Measurements from ENCODE around the gene CCDC40.

Gene CCDC40

DNA sequence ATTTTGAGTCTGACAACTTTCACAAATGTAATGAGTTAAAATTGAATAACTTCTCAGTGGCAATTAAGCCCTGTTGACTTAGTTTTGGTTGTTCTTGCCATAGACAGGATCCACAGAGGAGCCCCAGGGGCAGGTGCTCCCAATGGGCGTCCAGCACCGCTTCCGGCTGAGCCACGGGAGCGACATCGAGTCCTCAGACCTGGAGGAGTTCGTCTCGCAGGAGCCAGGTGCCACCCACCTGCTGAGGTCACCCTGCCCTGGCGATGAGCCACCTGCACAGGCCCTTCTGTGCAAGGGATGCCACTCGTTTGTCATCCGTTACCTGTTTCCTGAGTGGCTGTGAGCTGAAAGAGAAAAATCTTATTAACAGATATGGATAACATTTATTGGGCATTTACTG, 10.7 kb downstream of the CCDC40 start:
- no peak for DNase-seq (ENCODE audit: low spot score)

DNA sequence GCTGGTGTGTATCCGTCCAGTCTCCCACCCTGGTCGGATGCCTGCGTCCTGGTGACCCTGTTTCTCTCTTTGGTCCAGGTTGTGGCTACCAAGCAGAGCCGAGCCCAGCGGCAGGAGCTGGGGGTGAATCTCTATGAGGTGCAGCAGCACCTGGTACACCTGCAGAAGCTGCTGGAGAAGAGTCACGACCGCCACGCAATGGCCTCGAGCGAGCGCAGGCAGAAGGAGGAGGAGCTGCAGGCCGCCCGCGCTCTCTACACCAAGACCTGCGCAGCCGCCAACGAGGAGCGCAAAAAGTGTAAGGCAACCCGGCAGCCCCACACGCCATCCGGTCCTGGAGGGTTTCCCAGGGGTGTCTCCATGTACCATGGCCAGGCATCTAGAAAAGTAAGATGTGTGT, 13.5 kb downstream of the CCDC40 start:
- no peak for DNase-seq (ENCODE audit: low spot score)

DNA sequence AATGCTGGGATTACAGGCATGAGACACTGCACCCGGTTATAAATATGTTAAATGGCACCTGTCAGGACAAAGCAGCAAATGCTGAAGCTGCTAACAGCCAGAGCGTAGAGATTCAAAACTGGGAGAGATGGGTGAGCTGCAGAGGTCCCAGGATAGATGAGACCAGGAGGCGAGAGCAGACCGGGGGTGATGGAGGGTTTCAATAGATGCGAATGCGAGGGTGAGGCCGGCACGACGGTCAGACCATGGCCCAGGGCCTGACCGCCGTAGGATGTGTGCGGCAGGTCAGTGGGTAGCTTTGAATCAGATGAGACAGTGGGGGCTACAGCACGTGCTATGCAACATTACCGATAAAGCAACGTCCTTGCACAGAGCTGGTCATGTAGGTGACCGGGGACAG, 14.3 kb downstream of the CCDC40 start:
- DNase-seq (ENCODE audit: low spot score): no peak

DNA sequence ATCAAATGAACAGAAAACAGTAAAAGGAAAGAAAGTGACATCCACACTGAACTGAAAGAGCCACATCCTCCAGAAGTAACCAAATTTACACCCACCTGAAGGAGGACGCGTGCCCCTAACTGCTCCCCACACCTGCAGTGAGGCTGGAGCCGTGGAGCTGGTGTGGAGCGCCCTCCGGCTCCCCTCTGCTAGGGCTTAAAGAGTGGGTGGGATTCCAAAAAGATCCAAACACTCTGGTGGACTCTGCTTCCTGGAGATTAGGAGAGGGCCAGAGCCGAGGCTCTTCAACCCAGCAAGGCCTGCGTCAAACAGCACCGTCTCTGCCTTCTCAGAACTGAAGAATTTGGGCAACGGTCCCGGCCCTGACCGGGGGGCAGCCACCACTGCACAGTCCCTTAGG, 15.2 kb downstream of the CCDC40 start:
- no peak for DNase-seq (ENCODE audit: low spot score)

DNA sequence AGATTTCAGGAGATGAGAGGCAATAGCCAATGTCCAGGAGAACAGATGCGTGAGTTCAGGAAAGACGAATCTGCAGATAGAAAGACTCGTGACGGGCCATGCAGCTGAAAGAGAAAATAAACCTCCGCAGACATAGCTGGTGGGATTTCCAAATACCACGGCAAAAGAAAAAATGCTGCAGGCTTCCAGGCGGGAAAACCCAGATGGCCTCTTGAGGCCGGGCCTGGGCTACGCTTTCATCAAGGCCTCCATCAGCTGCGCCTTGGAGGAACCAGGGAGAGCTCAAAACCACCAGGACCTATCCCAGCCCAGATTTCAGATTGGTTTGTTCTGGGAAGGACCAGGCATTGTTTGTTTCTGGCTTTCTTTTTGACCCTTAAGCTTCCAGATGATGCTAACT, 16.7 kb downstream of the CCDC40 start:
- no peak for DNase-seq (ENCODE audit: low spot score)

DNA sequence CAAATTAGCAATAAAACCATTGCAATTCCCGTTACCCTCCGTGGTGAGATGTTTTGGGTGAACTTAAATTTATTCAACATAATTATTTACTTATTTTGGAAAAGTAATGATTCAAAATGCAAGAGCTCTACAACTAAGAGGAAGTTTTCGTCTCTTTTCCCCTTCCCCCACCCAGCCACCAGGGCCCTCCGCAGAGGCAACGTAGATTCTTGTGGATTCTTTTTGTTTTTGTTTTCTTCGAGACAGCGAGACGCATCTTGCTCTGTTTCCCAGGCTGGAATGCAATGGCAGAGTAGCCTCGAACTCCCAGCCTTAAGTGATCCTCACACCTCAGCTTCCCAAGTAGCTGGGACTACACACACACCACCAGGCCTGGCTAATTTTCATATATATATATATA, 19.2 kb downstream of the CCDC40 start:
- DNase-seq (ENCODE audit: low spot score): no peak

DNA sequence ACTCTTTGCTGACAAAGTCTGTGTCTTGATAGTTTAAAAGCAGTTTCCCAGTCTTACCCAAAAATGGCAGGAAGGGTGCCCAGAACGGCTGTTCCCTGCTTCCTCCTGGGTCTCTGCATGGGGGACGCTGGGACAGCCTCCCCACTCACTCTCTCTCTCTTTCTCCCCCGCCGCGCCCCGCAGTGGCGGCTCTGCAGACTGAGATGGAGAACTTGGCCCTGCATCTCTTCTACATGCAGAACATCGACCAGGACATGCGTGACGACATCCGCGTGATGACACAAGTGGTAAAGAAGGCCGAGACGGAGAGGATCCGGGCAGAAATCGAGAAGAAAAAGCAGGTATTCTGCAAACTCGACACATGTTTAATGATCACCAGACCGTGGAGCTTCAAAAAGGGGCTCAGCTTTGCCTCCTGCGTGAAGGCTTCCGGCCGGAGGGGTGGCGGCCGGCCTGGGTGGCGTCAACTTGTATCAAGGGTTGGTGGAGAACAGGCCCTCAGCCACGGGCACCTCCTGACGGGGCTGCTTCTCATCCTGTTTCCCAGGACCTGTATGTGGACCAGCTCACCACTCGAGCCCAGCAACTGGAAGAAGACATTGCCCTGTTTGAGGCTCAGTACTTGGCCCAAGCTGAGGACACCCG, 22.0 kb downstream of the CCDC40 start:
- DNase-seq (ENCODE audit: low spot score): no peak

DNA sequence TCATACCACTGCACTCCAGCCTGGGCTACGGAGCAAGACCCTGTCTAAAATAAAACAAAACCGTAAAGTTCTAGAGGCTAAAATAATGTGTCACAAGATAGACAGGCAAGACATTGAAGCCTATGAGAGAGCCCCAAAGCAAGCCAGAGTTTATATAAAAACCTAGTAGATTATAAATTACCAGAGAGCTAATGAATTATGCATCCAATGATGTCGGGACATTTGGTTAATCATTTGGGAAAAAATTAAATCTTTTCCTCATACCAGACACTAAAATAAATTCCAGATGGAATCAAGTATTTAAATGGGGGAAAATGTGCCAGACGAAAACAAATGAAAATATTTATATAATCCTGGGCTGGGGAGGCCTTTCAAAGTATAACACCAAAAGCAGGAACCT, 24.2 kb downstream of the CCDC40 start:
- no peak for DNase-seq (ENCODE audit: low spot score)

DNA sequence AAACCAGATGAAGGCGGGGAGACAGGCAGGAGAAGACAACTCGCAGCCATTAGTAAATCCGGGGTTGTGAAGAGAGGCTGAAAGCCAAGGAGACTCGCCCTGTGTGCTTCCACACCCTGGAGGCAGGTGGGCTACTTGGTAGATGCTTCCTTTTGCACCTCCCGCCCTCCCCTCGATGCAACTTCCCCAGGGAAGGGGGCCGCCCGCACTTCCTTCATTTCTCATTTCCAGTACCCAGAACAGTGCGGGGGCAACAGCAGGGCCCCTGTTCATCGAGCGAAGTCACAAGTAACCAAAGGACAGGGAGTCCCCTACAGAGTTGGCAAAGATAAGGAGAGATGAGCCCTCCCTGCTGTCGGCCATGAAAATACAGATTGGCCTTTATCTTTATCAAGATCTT, 25.0 kb downstream of the CCDC40 start:
- no peak for DNase-seq (ENCODE audit: low spot score)

DNA sequence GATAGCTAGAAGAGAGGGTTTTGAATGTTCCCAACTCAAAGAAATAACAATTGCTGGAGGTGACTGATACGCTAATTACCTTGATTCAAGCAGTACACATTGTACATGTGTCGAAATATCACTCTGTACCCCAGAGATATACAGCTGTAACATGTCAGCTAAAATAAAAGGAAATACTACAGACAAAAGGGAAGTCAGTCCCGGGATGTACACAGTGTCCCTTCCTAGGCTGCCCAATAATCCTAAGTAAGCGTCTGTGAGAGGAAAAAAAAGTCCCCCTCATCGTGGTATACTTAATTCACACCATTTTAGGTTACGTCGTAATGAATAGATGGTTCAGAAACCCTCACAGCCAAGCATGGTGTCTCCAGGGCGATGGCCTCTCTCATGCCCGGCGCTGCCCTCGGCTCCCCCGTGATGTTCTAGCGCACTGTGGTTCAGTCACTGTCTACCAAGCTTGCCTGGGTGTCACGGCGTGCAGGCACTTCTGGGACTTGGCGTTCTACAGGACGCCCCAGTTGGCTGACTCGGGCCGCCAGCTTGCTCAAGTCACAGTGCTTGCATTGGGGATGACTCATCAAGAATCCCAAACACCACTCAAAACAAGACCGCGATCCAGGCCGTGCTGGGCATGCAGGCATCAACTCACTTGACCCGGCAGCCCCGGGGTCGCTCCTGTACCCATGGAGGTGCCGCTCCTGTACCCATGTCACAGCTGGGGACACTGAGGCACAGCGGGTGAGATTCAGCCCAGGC, 27.6 kb downstream of the CCDC40 start:
- DNase-seq (ENCODE audit: low spot score): peak; percentile 67

DNA sequence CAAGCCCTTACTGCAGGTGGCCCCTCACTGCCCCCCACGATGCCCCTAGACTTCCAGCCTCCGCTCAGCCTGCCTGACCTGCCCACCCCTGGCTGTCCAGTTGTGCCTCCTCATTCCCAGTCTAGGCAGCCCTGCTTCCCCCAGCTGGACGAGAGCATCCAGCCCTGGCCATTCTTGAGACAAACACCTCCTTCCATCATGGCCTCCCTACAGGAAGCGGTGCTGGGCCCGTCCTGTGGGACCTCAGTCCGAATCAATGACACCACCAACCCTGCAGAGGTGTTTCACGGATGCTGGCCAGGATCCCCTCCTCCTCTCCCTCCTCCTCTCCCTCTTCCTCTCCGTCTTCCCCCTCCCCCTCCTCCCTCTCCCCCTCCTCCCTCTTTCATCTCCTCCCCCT, 28.3 kb downstream of the CCDC40 start:
- no peak for DNase-seq (ENCODE audit: low spot score)

DNA sequence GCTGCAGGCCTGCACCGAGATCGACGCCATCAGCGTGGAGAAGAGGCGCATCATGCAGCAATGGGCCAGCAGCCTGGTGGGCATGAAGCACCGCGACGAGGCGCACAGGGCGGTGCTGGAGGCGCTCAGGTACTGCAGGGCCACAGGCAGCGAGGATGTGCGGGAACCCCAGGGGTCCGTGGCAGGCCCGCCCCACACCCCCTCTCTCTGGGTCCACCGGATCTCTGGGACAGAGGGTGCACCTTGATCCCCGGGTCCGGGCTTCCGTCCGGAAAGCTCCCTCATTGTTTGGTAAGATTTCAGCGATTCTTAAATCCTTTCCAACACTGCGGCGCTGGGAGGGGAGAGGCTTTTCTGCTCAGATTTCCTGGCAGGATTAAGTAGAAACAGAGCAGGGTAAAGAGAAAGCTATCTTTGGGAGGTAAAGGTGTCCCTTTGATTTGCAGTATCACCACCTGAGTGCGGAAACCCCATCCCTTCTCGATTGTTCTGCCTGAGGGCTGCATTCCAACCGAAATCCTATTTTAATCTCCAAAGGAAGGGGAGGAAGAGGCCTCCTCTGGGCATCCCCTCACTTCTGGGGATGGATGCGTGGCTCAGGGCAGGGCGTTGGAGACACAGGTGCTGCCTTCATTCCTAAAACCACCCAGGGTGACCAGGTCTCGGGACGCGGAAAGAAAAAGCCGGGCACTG, 29.2 kb downstream of the CCDC40 start:
- DNase-seq (ENCODE audit: low spot score): no peak

DNA sequence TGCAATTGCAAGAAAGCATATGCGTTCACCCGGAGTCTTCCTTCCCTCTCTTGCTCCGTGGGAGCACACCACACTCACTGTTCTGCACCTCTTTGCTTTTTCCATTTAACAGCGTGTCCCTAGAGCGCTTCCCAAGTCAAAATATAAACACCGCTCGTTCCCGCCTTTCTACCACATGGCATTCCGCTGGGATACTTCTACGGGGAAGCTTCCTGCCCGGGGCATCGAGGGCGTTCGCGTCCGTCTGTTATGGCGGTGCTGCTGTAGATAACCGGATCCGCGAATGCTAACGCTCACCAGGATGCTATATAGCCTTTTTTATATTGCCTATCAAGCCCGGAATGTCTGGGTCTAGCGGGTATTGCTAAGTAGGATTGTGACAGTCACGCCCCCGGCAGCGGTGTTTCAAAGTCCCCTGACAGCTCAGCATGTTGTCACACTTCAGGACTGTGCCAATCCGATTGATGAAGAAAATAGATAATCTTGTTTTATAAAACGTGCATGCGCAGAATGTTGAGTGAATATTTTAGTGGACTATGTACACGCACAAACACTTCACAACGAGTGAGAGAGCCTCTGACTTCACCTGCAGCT, 31.0 kb downstream of the CCDC40 start:
- DNase-seq (ENCODE audit: low spot score): no peak

DNA sequence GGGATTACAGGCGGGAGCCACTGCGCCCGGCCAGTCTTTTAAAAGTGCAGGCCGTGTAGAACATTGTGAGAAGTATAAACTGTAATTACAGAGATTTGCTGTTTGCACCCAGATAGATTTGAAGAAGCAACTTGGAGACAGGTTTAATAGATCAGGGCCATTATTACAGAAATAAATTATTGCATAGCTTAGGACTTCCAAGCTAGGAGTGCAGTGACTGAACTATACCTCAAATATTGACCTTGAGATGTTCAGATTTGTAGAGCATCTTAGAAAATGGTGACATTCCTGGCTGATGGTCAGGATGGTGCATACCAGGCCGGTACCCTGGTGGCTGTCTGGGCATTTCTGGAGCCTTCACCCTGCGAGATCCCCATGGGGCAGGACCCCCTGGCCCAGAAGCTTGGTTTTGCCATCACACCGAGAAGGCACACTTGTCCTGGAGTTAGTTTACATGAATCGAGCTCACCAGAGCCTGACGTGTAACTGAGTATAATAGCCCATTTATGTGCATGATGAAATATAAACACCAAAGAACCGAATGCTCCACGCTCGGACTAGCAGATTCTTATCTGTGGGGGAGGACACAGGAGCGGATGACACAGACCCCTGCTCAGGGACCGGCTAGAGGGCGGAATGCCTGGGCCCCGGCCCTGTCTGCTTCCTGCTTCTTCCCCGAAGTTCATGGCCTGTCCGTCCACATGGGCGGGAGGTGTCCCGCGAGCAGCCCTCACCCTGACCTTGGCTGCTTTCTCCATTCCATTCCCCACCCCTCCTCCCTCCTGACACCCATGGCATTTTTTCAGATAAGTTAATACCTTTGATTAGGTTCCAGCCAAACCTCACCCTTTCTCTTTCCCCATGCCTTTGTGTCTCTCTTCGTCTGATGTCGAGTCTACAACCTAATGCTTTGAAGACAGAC, 32.1 kb downstream of the CCDC40 start:
- no peak for DNase-seq (ENCODE audit: low spot score)

DNA sequence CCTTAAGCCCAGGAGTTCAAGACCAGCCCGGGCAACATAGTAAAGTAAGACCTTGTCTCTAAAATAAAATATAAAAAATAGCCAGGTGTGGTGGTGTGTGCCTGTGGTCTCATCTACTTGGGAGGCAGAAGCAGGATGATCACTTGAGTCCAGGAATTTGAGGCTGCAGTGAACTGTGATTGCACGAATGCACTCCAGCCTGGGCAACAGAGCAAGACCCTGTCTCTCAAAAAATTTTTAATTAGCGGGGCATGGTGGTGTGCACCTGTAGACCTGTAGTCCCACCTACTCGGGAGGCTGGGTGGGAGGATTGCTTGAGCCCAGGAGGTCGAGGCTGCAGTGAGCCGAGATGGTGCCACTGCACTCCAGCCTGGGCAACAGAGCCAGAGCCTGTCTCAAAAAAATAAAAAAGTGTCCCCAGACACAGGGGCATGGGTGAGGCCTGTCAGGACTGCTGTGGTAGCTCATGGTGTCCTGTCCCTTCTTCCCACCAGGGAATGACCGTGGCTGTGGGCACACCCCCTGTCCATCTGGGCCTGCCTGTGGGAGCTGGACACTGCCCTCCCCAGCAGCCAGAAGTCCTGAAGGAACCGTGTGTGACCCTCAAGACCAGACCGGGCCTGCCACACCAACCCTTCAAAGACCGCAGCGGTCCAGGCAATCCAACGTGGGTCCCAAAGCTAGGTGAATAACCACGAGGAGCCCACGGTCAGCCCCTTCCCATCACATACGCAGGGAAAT, 34.1 kb downstream of the CCDC40 start:
- DNase-seq (ENCODE audit: low spot score): peak; percentile 61

DNA sequence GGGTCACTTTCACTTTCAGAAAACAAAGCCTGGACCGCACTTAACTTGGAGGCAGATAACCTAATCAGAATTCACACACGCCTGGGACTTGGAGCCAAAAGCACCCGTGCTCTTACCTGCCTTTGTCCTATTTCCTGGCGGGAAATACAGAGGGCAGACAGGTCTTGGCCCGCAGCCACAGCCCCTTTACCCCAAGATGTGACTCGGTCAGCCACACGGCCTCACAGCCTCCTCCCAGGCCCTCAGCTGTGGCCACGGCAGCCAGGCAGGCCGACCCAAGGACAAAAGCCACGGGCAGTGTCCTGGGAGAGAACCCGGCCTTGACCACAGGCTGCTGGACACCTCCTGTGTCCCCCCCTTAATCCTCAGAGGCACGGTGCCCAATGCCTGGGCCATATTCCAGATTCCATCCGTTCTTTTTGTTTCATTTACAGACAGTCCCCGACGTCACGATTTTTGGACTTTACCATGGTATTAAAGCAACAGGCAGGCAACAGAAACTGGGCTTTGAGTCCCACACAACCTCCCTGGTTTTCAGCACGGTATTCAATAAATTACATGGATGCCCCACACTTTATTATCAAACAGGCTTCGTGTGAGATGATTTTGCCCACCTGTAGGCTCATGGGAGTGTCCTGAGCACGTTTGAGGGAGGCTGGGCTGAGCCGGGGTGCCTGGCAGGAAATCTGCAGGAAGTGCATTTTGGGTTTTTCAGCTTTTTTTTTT, 34.8 kb downstream of the CCDC40 start:
- DNase-seq (ENCODE audit: low spot score): peak; percentile 77

DNA sequence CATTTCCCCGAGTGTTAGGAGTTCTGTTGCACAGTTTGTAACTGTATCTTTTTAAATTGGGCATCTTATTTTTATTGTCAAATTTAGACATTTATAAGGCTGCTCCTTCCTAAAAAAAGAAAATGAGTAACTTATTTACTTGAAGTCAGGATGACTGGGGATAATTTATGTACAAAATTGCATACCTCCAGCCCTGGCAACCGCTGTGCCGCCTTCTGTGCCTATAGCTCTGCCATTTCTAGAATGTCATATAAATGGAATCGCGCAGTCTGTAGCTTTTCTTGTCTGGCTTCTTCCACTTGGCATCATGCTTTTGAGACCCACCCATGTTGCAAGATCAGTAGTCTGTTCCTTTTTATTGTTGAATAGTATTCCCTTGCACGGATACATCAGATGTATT, 36.0 kb downstream of the CCDC40 start:
- no peak for DNase-seq (ENCODE audit: low spot score)

DNA sequence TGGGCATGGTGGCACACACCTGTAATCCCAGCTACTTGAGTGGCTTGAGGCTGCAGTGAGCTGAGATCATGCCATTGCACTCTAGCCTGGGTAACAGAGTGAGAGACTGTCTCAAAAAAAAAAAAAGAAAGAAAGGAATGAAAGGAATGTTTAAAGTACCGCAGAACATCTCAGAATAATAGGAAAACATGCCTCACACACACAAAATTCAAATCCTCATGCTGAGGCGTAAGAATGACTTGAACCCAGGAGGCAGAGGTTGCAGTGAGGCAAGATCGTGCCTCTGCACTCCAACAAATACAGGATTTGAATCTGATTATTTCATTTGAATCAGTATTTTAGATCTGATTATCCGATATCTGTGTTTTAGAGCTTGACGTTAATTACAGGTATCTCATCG, 43.6 kb downstream of the CCDC40 start:
- no peak for DNase-seq (ENCODE audit: low spot score)

DNA sequence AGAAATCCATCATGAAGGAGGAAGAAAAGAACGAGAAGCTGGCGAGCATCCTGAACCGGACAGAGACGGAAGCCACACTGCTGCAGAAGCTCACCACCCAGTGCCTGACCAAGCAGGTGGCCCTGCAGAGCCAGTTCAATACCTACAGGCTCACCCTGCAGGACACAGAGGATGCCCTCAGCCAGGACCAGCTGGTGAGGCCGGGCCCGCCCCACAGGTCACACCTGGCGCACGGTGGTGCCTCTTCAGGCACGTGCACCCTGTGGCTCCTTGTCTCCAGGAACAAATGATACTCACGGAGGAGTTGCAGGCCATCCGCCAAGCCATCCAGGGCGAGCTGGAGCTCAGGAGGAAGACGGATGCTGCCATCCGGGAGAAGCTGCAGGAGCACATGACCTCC, 45.2 kb downstream of the CCDC40 start:
- DNase-seq (ENCODE audit: low spot score): no peak

DNA sequence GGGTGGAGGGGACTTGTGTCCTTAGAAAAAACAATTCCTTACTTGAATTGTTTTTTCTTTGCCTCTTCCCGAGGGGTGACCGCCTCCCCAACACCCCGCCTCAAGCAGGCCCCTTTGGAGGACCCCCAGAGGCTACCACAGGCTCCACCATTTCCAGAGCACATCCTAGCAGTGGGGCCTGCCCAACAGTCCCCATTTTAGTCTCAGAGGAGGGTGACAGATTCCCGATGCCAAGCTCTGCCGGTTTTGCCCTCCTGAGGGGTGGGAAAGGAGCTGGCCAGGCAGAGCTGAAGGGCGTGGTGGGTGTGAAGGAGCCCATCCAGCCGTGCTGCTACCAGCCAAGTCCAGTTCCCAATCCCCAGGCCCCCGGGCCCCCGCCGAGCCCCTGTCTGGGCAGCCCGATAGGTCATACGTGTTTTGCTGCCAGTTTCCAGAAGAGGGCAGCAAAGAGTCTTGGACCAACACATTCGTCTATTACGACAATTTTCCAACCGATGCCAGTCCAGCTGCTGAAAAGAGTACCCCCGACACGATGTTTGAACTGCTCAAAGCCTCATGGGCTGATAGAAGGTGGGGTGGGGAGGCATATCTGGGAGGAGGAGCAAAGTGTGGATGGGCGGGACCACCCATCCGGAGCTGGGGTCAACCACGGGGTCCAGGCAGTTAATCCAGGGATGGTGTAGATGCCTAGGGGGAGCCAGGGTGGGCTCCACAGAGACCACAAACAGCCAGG, 46.1 kb downstream of the CCDC40 start:
- DNase-seq (ENCODE audit: low spot score): peak; percentile 85

Measured in AG20443 (cell line).